CD4-positive, alpha-beta T cell treated with Interferon alpha-2 for 1 hour (primary cell): ENCODE data around the gene CUL4A.
A peak's percentile ranks its signal among the peaks of the same experiment; 100 is the strongest.
"Not testable (repeated sequence)": the region's sequence is repeated elsewhere in the genome, so short reads cannot be mapped to it uniquely, and the experiment has no call there.

Source experiments
- DNase-seq, 2 donors: peaks; one replicate each; pipeline ENCODE4 v3.0.0-alpha.2; 2020 to 2022

CUL4A gene

DNA sequence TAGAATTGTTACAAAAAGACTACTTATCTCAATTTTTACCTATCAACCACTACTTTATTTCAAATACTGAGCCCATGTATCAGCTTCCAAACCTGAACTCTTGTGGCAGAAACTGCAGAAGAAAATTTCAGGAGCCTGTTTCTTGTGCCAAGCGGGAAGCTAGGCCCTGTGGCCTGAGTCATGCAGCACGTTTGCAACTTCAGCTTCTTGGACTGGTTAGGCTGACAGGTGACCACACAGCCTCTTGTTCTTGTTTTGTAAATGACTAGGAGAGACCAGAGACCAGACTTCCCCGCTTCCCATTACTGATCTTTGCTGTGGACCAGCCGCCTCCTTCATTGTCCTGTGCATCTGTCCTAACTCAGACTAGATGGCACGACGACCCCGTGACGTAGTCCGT lies 84.3 kb downstream of the CUL4A start:
- no peak for DNase-seq

DNA sequence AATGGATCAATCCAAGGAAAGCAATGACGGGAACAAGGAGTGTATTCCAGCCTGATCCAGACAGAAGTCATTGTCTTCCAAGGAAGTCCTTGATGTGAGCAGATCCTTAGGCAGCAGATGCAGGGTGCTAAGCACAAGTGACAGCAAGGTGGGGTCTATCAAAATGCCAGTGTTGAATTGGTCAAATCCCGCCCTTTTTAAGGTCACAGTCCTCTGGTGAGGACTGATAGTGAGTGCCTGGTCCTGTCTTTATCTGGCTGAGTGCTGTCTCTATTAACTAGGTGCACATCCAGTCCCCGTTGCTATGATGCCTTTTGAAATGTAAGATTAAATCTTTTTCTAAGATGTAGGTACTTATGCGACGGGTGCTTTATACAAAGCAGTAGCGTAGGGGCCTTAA lies 86.4 kb downstream of the CUL4A start:
- no peak for DNase-seq

DNA sequence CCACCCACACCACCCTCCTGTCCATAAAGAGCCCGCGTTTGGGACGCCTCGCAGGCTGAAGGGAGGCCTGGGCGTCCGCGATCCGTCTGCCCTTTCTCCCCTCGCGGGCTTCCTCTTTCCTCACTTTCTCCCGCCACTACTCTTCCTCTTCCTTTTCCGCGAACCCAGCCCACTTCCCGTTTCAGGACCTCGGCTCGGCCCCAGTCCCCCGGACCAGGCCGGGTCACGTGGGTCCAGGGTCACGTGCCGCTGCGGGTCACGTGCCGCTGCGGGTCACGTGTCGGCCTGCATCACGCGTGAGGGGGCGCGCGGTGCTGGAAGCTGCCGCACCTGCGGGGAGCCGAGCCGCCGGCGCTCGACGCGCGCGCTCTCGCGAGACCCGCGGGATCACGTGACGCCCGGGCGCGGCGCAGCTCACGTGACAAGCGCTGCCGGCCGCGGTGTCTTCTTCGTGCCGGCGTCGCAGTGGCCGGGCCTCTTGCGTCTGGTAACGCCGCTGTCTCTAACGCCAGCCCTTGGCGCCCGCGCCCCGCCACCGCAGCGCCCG lies 87.5 kb downstream of the CUL4A start, which contains the start of gene LAMP1:
Gene LAMP1, plus strand, starts transcription at position 417 of the 547 bp plus-strand sequence. CDS start 196 bp downstream, outside the sequence.
- DNase-seq, result peak; percentile 97 to 99

DNA sequence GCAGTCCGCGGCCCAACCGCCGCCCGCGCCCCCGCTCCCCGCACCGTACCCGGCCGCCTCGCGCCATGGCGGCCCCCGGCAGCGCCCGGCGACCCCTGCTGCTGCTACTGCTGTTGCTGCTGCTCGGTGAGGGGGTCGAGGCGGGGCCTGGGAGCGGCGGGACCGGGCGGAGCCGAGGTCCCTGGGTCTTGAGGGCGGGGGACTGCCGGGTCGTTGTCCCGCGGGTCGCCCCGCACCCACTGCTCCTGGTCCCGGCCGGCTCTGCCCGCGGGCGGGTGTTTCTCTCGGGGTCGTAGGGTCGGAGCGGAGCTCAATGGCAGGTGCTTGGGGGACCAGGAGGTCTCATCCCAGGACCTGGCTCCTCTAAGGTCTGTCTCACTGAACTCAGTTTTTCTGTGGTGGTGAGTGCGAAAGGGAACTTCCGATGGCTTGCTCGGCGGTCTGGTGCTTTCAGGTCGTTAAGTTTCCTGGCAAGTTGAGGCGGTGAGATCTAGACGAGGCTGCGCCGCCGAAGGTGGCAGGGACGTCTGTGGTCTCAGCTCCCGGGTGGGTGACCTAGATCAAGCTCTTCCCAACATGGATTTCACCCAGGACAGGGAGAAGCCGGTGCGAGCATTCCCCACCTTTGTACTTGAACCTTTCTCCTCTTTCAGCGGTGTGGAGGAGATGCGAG lies 88.1 kb downstream of the CUL4A start:
- peak; percentile 59 to 73 for DNase-seq

DNA sequence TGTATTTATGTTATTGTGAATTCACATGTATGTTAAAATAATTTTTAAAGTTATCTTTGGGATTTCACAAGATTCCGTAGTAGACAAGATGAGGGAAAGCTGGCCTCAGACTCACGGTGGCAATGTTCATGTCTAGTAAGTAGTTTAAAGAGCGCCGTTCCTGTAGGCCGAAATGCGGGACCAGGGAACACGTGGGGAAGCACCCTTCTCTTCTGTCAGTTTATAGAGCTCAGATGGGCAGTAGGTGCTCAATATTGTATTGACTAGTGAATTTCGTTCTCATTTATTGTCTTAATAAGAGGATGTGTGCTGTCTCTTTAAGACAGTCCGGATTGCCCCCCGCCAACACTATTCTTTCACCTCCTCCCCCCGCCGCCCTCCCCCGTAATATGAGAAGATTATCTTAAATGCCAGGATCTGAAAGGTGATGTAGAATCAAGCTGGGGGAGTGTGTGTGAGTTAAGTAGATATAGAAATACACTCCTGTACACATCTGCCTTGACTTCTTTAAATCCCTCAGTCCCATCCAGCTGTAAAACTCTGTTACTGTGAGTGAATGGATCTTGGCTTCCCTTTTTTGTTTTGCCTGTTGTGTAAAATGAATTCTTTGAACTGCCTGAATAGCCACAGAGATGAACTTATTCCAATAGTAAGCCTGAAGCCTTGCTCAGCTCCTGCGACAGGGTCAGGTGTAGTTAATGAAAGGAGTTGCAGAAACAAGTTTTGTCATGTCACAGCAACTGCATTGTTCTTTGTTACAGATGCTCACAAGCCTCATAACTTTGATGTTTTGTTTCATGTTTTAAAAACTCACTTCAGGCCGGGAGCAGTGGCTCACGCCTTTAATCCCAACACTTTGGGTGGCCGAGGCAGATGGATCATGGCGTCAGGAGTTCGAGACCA lies 88.9 kb downstream of the CUL4A start:
- DNase-seq, result no peak

DNA sequence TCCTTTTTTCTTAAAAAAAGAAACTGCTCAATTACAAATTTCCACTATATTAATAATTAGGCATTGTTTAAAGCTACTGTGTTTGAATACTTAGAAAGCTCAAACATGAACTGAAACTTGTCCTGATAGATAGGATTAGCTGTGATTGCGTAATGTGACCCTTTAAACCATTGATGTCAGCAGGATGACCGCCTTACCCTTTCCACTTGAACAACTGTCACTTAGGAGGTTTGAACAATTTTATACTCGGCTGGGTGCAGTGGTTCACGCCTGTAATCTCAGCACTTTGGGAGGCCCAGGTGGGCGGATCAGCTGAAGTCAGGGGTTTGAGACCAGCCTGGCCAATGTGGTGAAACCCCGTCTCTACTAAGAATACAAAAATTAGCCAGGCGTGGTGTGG lies 90.5 kb downstream of the CUL4A start:
- no peak for DNase-seq

DNA sequence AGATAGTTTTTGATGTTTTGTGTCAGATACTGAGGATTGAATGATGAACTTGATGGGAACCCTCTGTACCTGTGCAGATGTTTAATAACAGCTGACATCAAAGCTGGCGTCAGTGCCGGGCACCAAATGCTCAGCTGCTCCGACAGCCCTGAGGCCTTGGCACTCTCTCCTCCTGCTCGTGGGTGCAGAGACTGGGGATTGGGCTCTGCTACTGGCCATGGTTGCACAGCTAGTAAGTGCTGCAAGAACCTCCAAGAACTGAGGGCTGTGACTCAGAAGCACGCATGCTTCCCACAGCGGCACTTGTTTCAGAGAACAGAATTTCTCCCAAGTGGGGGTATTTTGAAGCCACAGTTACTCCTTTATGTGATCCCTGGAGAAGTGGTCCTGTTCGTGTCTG lies 93.6 kb downstream of the CUL4A start:
- DNase-seq, result no peak

DNA sequence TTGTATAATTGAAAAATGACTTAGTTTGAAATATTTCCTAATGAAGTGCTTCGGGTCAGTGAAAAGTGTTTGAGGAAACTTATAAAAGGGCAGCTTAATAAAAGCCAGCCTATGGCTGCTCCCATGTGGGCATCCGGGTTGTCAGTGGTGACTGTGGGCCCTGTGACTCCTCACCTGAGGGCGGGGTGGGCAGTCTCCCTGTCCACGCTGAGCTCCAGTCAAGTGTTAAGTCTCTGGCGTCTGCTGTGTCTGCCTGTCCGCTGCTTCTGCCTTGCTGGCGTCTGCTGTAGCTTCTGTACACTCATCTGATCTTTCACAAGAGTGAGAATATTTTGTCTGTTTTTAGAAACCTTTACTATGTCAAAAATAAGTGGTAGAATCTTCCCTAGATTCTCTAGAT lies 94.7 kb downstream of the CUL4A start:
- DNase-seq, result no peak

DNA sequence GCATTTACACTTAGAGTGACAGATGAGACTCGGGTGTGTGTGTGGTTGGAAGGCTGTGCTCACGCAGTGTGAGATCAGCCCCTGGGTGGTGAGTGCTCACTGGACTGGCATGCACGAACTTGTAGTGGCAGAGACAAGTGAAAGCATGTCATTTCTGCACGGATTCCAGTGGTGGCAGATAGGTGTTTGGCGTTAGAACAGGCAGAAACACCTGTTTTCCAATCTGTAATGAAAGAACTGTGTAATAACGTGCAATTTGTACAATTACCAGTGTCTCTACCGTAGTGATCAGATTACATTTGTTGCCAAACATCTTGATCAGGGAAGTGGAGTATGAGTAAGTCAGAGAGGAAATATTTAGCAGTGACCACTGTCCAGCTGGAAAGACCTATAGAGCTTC lies 95.8 kb downstream of the CUL4A start:
- no peak for DNase-seq

DNA sequence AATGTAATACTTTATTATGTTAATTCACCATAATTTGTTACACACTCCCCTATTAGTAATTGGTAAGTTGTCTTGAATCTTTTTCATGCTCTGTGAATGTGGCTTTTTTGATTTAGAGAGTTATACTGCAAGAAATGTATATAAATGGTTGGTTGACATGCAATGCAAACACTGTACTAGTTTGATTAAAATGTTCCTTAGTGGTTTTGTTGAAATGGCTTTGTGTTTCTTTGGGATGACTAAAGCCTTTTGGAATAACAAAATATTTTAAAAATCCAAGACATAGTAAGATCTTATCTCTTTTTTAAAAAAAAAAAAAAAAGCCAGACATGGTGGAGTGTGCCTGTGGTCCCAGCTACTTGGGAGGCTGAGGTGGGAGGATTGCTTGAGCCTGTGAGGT lies 98.1 kb downstream of the CUL4A start:
- DNase-seq, result no peak

DNA sequence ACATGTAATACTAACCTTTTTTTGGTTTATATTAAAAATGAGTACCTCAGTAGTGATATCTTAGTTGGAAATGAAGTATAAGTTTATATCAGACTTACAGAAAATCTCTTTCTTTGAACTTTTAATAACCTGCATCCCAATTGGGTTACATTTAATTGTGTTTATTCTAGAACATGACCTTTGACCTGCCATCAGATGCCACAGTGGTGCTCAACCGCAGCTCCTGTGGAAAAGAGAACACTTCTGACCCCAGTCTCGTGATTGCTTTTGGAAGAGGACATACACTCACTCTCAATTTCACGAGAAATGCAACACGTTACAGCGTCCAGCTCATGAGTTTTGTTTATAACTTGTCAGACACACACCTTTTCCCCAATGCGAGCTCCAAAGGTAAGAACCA lies 100.1 kb downstream of the CUL4A start:
- no peak for DNase-seq

DNA sequence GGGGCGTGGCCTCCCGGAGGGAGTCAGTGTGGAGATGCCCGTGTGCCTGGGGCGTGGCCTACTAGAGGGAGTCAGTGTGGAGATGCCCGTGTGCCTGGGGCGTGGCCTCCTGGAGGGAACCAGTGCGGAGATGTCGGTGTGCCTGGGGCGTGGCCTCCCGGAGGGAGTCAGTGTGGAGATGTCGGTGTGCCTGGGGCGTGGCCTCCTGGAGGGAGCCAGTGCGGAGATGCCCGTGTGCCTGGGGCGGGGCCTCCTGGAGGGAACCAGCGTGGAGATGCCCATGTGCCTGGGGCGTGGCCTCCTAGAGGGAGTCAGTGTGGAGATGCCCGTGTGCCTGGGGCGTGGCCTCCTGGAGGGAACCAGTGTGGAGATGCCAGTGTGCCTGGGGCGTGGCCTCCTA lies 104.7 kb downstream of the CUL4A start:
- not testable (repeated sequence) for DNase-seq

DNA sequence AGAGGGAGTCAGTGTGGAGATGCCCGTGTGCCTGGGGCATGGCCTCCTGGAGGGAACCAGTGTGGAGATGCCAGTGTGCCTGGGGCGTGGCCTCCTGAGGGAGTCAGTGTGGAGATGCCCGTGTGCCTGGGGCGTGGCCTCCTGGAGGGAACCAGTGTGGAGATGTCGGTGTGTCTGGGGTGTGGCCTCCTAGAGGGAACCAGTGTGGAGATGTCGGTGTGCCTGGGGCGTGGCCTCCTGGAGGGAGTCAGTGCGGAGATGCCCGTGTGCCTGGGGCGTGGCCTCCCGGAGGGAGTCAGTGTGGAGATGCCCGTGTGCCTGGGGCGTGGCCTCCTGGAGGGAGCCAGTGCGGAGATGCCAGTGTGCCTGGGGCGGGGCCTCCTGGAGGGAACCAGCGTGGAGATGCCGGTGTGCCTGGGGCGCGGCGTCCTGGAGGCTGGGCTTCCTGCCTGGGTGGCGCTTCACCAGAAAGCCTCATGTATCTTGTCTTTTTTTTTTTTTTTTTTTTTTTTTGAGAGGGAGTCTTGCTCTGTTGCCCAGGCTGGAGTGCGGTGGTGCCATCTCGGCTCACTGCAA lies 105.6 kb downstream of the CUL4A start:
- not testable (repeated sequence) for DNase-seq

DNA sequence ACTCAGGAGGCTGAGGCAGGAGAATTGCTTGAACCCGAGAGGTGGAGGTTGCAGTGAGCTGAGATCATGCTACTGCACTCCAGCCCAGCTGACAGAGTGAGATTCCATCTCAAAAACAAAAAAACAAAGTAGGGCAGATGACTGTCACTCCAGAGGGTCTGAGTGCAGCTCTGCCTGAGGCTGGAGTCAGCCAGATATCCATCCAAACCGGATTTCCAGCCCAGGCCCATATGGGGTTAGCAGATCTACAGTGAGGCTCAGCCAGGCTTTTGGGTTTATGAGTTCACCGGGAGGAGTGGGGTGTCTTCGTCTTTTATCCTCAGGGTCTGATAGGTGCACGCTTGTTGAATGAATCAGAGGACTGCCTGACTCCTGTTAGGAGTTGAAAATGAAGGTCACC lies 106.6 kb downstream of the CUL4A start:
- no peak for DNase-seq
